DOHH2 (cell line): ENCODE measurements around the gene CFAP97D1.
A peak's percentile ranks its signal among the peaks of the same experiment; 100 is the strongest.

Experiments
- H3F3A ChIP-seq: fragments of 200-600 bp; sonication (generic), shearing (Covaris generic); 2 replicates; pipeline ENCODE4 v1.6.0; 2016; ENCODE audit warnings: antibody characterized with exemption, mild to moderate bottlenecking; ENCODE audit not compliant: control insufficient read depth, insufficient read depth
- H3K27ac ChIP-seq: fragments of 200-600 bp; sonication (generic); 2 replicates; pipeline ENCODE4 v1.5.1; 2014; ENCODE audit warnings: low read depth, mild to moderate bottlenecking, low read length, moderate library complexity
- H3K27me3 ChIP-seq: fragments of 200-600 bp; sonication (generic); 2 replicates; pipeline ENCODE4 v1.6.1; 2014; ENCODE audit warnings: mild to moderate bottlenecking, low read length, mixed read lengths; ENCODE audit not compliant: control insufficient read depth
- H3K36me3 ChIP-seq: fragments of 200-600 bp; sonication (generic); 2 replicates; pipeline ENCODE4 v1.6.1; 2014; ENCODE audit warnings: mild to moderate bottlenecking, low read length, moderate library complexity, mixed read lengths; ENCODE audit not compliant: control insufficient read depth
- H3K4me1 ChIP-seq: fragments of 200-600 bp; sonication (generic); 2 replicates; pipeline ENCODE4 v1.6.1; 2014; ENCODE audit warnings: mild to moderate bottlenecking, low read length, mixed read lengths; ENCODE audit not compliant: control insufficient read depth
- H3K4me2 ChIP-seq: fragments of 200-600 bp; sonication (generic); 2 replicates; pipeline ENCODE4 v1.6.0; 2014; ENCODE audit warnings: mild to moderate bottlenecking, low read length, moderate library complexity
- H3K4me3 ChIP-seq: fragments of 200-600 bp; sonication (generic); 2 replicates; pipeline ENCODE4 v1.5.1; 2014; ENCODE audit warnings: mild to moderate bottlenecking, low read length, mixed read lengths
- H3K79me2 ChIP-seq: fragments of 200-600 bp; sonication (generic); 2 replicates; pipeline ENCODE4 v1.6.1; 2014; ENCODE audit warnings: mild to moderate bottlenecking, low read length, mixed read lengths; ENCODE audit not compliant: control insufficient read depth
- H3K9me2 ChIP-seq: fragments of 200-600 bp; sonication (generic); replicated peaks from 2 replicates; pipeline ENCODE4 v1.6.1; 2014; ENCODE audit warnings: mild to moderate bottlenecking, low read length, mixed read lengths; ENCODE audit not compliant: control insufficient read depth
- H3K9me3 ChIP-seq: fragments of 200-600 bp; sonication (generic); 2 replicates; pipeline ENCODE4 v1.6.1; 2014; ENCODE audit warnings: antibody characterized with exemption, low read length, mixed read lengths; ENCODE audit not compliant: control insufficient read depth, insufficient read depth
- H4K20me1 ChIP-seq: fragments of 200-600 bp; sonication (generic); 2 replicates; pipeline ENCODE4 v1.6.0; 2014; ENCODE audit warnings: low read depth, mild to moderate bottlenecking, antibody characterized with exemption, low read length, moderate library complexity; ENCODE audit not compliant: control insufficient read depth, insufficient read depth
- CTCF ChIP-seq: fragments of 200-600 bp; sonication (generic); IDR thresholded peaks from one replicate; pipeline ENCODE4 v1.5.1; 2014; ENCODE audit warnings: antibody characterized with exemption, mild to moderate bottlenecking, low read depth, low read length; ENCODE audit not compliant: poor library complexity, severe bottlenecking
- EZH2phosphoT487 ChIP-seq: fragments of 200-600 bp; sonication (generic); IDR thresholded peaks from 2 replicates; pipeline ENCODE4 v1.6.1; 2017; ENCODE audit warnings: borderline replicate concordance, mild to moderate bottlenecking, antibody characterized with exemption, low read length, moderate library complexity, mixed read lengths

Gene CFAP97D1

GRCh38 chr17:43780135-43780534, at the start of gene CFAP97D1:
TSS of gene CFAP97D1 (plus strand) at chr17:43780435. CDS start at chr17:43780463, 28 bp downstream.
- no peak within 1 kb of the TSS for H3K27ac ChIP-seq
- no peaks in the 10 kb centered on the region for H4K20me1 ChIP-seq
- no peaks in the 10 kb centered on the region for H3K9me3 ChIP-seq
- peaks cover 48% of the 10 kb centered on the region for H3K27me3 ChIP-seq
- no peaks in the 10 kb centered on the region for H3K36me3 ChIP-seq
- H3K79me2 ChIP-seq = no peaks in the 10 kb centered on the region
- no peaks in the 10 kb centered on the region for H3F3A ChIP-seq
- H3K4me1 ChIP-seq = peaks cover 11% of the 10 kb centered on the region; the same call in 1 of the 2 replicates
- TF ChIP-seq CTCF (no peak), EZH2phosphoT487 (no peak)
- no peaks in the 10 kb centered on the region for H3K9me2 ChIP-seq
- H3K4me2 ChIP-seq = peak within 1 kb of the TSS; percentile 97
- peak within 1 kb of the TSS; percentile 86 for H3K4me3 ChIP-seq

- Histone ChIP-seq H4K20me1 (no peaks in the 10 kb centered on the region), H3K27ac (no peak overlapping the region), H3K36me3 (no peaks in the 10 kb centered on the region), H3K79me2 (no peaks in the 10 kb centered on the region), H3K9me2 (no peaks in the 10 kb centered on the region), H3K9me3 (no peaks in the 10 kb centered on the region), H3K4me2 (no peak overlapping the region), H3K27me3 (peaks cover 3% of the 10 kb centered on the region; the same call in 1 of the 2 replicates), H3K4me3 (no peak overlapping the region), H3K4me1 (no peaks in the 10 kb centered on the region), H3F3A (no peaks in the 10 kb centered on the region)
- no peak for TF ChIP-seq CTCF
- TF ChIP-seq EZH2phosphoT487 = no peak
Observed at GRCh38 chr17:43732958-43733357, 47.3 kb upstream of the CFAP97D1 start.

GRCh38 chr17:43733956-43734355, 46.3 kb upstream of the CFAP97D1 start:
- no peaks in the 10 kb centered on the region for H3K9me3 ChIP-seq
- H3F3A ChIP-seq = no peaks in the 10 kb centered on the region
- H3K27me3 ChIP-seq = peaks cover 3% of the 10 kb centered on the region; the same call in 1 of the 2 replicates
- H3K79me2 ChIP-seq = no peaks in the 10 kb centered on the region
- no peaks in the 10 kb centered on the region for H3K4me1 ChIP-seq
- no peak overlapping the region for H3K27ac ChIP-seq
- H3K9me2 ChIP-seq = no peaks in the 10 kb centered on the region
- H3K4me2 ChIP-seq = no peak overlapping the region
- no peak overlapping the region for H3K4me3 ChIP-seq
- H4K20me1 ChIP-seq = no peaks in the 10 kb centered on the region
- no peak for TF ChIP-seq CTCF
- no peak for TF ChIP-seq EZH2phosphoT487
- no peaks in the 10 kb centered on the region for H3K36me3 ChIP-seq
